ENCODE results near the gene INPP4B. TPM values are rescaled to one million over a fixed set of nuclear protein-coding genes. Genes with fewer than 3 reads are reported as not detected.

The INPP4B gene
- total RNA-seq, 1 experiment from 2014 or later: 114 TPM

DNA sequence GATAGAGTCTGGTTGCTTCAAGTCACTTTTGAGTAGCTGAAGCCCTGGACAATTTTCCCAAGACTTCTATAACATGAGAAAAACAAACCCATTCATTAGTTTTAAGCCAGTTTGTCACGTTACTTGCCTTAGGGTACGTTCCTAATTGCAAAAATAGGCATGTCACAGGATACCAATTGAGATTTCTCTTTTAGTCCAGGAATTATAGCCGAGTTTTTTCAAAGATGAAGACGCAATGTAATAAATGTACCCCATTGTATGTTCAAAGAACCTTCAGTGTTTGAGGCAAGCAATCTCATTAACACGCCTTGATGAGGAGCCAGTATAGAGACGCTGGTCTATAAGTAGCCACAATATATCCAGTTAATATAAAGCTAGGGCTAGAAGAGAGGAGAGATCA is 534.2 kb downstream of the INPP4B start:
- Mint-ChIP-seq H3K4me1 (ENCODE audit: low read depth, unreplicated experiment) (peaks cover 32% of the 10 kb centered on the region), H3K9me3 (ENCODE audit: low read depth, unreplicated experiment) (no peaks in the 10 kb centered on the region), H3K27me3 (ENCODE audit: unreplicated experiment) (no peaks in the 10 kb centered on the region), H3K4me3 (ENCODE audit: low read depth, unreplicated experiment) (no peak overlapping the region), H3K27ac (ENCODE audit: unreplicated experiment) (no peak overlapping the region), H3K36me3 (ENCODE audit: insufficient read depth, unreplicated experiment) (peaks cover 28% of the 10 kb centered on the region)
- CTCF ChIA-PET: no interaction called here
- TF ChIP-seq, protein P1, sequence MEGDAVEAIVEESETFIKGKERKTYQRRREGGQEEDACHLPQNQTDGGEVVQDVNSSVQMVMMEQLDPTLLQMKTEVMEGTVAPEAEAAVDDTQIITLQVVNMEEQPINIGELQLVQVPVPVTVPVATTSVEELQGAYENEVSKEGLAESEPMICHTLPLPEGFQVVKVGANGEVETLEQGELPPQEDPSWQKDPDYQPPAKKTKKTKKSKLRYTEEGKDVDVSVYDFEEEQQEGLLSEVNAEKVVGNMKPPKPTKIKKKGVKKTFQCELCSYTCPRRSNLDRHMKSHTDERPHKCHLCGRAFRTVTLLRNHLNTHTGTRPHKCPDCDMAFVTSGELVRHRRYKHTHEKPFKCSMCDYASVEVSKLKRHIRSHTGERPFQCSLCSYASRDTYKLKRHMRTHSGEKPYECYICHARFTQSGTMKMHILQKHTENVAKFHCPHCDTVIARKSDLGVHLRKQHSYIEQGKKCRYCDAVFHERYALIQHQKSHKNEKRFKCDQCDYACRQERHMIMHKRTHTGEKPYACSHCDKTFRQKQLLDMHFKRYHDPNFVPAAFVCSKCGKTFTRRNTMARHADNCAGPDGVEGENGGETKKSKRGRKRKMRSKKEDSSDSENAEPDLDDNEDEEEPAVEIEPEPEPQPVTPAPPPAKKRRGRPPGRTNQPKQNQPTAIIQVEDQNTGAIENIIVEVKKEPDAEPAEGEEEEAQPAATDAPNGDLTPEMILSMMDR (IDR thresholded peaks at IDR 0.05; ENCODE audit: unreplicated experiment): no peak
- DNase-seq: no peak
- intact Hi-C loops (cut with micrococcal nuclease; ENCODE audit: unreplicated experiment): no loop called here
- BruUV-seq (replicated peaks): no TSS peak

DNA sequence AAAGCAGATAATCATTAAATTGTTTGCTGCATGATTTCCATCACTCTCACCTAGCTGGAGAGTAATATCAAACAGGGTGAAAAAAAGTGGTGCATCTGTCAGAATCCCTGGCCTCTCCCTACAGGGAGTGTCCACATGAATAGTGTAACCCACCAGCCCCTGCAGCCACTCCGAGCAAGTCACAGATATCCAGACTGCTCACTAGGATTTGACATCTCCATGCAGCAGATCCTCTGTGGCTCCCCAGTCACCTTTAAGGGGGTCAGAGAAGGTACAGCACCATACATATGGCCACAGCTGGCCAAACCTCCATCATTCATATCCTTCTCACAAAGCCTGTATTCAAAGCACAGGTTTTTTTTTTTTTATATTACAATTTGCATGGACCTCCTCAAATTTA is 536.3 kb downstream of the INPP4B start:
- Mint-ChIP-seq H3K27ac (ENCODE audit: unreplicated experiment) (no peak overlapping the region), H3K4me3 (ENCODE audit: low read depth, unreplicated experiment) (no peak overlapping the region), H3K27me3 (ENCODE audit: unreplicated experiment) (no peaks in the 10 kb centered on the region), H3K9me3 (ENCODE audit: low read depth, unreplicated experiment) (no peaks in the 10 kb centered on the region), H3K36me3 (ENCODE audit: insufficient read depth, unreplicated experiment) (peaks cover 27% of the 10 kb centered on the region), H3K4me1 (ENCODE audit: low read depth, unreplicated experiment) (peaks cover 20% of the 10 kb centered on the region)
- intact Hi-C loops (cut with micrococcal nuclease; ENCODE audit: unreplicated experiment): no loop called here
- TF ChIP-seq, protein P1 (IDR thresholded peaks at IDR 0.05; ENCODE audit: unreplicated experiment): no peak
- DNase-seq: no peak
- no TSS peak for BruUV-seq (replicated peaks)
- CTCF ChIA-PET: no interaction called here

DNA sequence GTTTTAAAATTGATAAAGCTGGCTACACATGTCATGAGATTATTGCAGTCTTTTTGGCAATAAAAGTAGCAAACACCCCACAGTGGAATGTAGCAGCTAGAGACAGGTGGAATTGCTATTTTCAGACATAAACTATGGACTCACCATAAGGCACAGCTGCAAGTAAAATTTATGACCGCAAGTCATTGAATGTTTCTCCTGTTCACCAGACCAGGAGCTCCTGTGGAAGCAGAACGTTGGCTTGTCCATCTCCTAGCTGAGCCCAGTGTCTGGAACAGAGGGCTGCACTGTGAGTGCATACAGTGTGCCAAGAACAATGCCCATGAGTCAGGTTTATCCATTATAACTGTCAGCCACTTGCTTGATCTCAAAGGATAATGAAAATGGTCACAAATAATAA is 538.2 kb downstream of the INPP4B start:
- H3K27ac Mint-ChIP-seq (ENCODE audit: unreplicated experiment): no peak overlapping the region
- CTCF ChIA-PET: no interaction called here
- no peaks in the 10 kb centered on the region for H3K9me3 Mint-ChIP-seq (ENCODE audit: low read depth, unreplicated experiment)
- H3K4me3 Mint-ChIP-seq (ENCODE audit: low read depth, unreplicated experiment): no peak overlapping the region
- peaks cover 18% of the 10 kb centered on the region for H3K36me3 Mint-ChIP-seq (ENCODE audit: insufficient read depth, unreplicated experiment)
- H3K4me1 Mint-ChIP-seq (ENCODE audit: low read depth, unreplicated experiment): peaks cover 3% of the 10 kb centered on the region
- no peaks in the 10 kb centered on the region for H3K27me3 Mint-ChIP-seq (ENCODE audit: unreplicated experiment)
- TF ChIP-seq, protein P1 (IDR thresholded peaks at IDR 0.05; ENCODE audit: unreplicated experiment): no peak
- DNase-seq: no peak
- no TSS peak for BruUV-seq (replicated peaks)
- intact Hi-C loops (cut with micrococcal nuclease; ENCODE audit: unreplicated experiment): no loop called here

DNA sequence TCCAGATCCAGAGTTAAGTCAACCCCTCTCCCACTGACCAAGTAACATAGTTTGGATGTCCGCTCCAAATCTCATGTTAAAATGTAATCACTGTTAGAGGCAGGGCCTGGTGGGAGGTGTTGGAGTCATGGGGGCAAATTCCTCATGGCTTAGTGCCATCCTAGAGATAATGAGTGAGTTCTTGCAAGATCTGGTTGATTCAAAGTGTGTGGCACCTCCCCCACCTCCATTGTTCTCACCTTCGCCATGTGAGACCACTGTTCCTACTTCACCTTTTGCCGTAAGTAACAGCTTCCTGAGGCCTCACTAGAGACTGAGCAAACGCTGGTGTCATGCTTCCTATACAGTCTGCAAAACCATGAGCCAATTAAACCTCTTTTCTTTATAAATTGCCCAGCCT is 548.8 kb downstream of the INPP4B start:
- TF ChIP-seq, protein P1 (IDR thresholded peaks at IDR 0.05; ENCODE audit: unreplicated experiment): no peak
- no peaks in the 10 kb centered on the region for H3K9me3 Mint-ChIP-seq (ENCODE audit: low read depth, unreplicated experiment)
- no peak overlapping the region for H3K27ac Mint-ChIP-seq (ENCODE audit: unreplicated experiment)
- no peak overlapping the region for H3K4me3 Mint-ChIP-seq (ENCODE audit: low read depth, unreplicated experiment)
- BruUV-seq (replicated peaks): no TSS peak
- intact Hi-C loops (cut with micrococcal nuclease; ENCODE audit: unreplicated experiment): no loop called here
- no peaks in the 10 kb centered on the region for H3K4me1 Mint-ChIP-seq (ENCODE audit: low read depth, unreplicated experiment)
- H3K27me3 Mint-ChIP-seq (ENCODE audit: unreplicated experiment): no peaks in the 10 kb centered on the region
- H3K36me3 Mint-ChIP-seq (ENCODE audit: insufficient read depth, unreplicated experiment): peaks cover 17% of the 10 kb centered on the region
- CTCF ChIA-PET: no interaction called here
- no peak for DNase-seq
